Psoas muscle (tissue), 8 donors: Measurements from ENCODE around the gene TAPT1. TPM values are rescaled to one million over a fixed set of nuclear protein-coding genes. Genes with fewer than 3 reads are reported as not detected.

ENCODE experiments used
- ATAC-seq, 4 donors: fragments of 200-7000 bp; cut with Tn5 transposase; one replicate each; pipeline ENCODE4 v1.9.1; 2020; ENCODE audit warnings: moderate library complexity in 3 of 4, mild to moderate bottlenecking in 2 of 4
- DNase-seq, 2 donors: peaks; one replicate each; pipeline ENCODE4 v3.0.0-alpha.2; 2020
- H3K27ac ChIP-seq: fragments of 200-600 bp; one replicate; pipeline ENCODE4 v1.8.0; 2022
- H3K27me3 ChIP-seq, 3 donors: fragments of 200-600 bp in 1 of 3; one replicate each; pipeline versions ENCODE4 v1.6.1 to v1.8.0; 2013 to 2022; ENCODE audit warnings: low read length in 2 of 3, mild to moderate bottlenecking in 2 of 3, moderate library complexity in 1 of 3; ENCODE audit not compliant: insufficient read depth in 3 of 3
- H3K36me3 ChIP-seq, 2 donors: fragments of 200-600 bp in 1 of 2; one replicate each; pipeline versions ENCODE4 v1.6.1 to v1.8.0; 2013 to 2022; ENCODE audit warnings: low read depth in 1 of 2, mild to moderate bottlenecking in 1 of 2, moderate library complexity in 1 of 2; ENCODE audit not compliant: insufficient read depth in 1 of 2
- H3K4me1 ChIP-seq: fragments of 200-600 bp; one replicate; pipeline ENCODE4 v1.8.0; 2022
- H3K4me3 ChIP-seq: fragments of 200-600 bp; one replicate; pipeline ENCODE4 v1.8.0; 2022; ENCODE audit warnings: mild to moderate bottlenecking
- H3K9me3 ChIP-seq: fragments of 200-600 bp; one replicate; pipeline ENCODE4 v1.8.0; 2022
- CTCF ChIP-seq: fragments of 200-600 bp; IDR thresholded peaks from one replicate; pipeline ENCODE4 v1.8.0; 2022; ENCODE audit warnings: antibody characterized with exemption
- WGBS, 3 donors: extraction: QIAGEN DNeasy Blood & Tissue Kit; methylation state at CpG; one replicate each; pipeline versions ENCODE4 v1.1.6 to v1.1.7; 2013; 5-methylcytosine and 5-hydroxymethylcytosine counted together
- intact Hi-C, 2 donors: fragments of 100-400 bp; cut with DNase I; formaldehyde crosslinking; loops; one replicate each; pipeline versions ENCODE4 v1.11.0 to v1.14.2; 2022
- polyA plus RNA-seq, 3 donors: library from polyadenylated mRNA; stranded (reverse); fragments of 200-250 nt; gene quantifications; one replicate each; pipeline ENCODE4 v1.2.3, GENCODE V29; 2013
- total RNA-seq, 4 donors: library from RNA; stranded (reverse); fragmentation: NEBNext Ultra II Directional in 2 of 4; extraction: Animal tissue kit (Norgen Biotek cat#: 25700) in 2 of 4; gene quantifications; one replicate each; pipeline versions ENCODE4 v1.2.1 to v1.2.4, GENCODE V29; 2021 to 2023
- donor health status: healthy with polysubstance abuse.
- donor health status: DM: no; HTN: no; CAD: no; lungs with moderate emphysema.
- donor health status: Bipolar disorder and iron deficiency.
- donor health status: healthy.
- donor health status: DM: yes; HTN: yes; CAD: no.
- donor health status: DM: no; HTN: no; CAD: no.
- donor health status: DM: no; HTN: no; CAD: no.
- donor health status: DM: yes; HTN: yes; CAD: no.

The TAPT1 gene
- total and polyA plus RNA-seq, 7 donors, result 14.2 to 101 (median 46.9) TPM

- no peak for ATAC-seq
- Histone ChIP-seq H3K4me1 (peaks cover 33% of the 10 kb centered on the region), H3K4me3 (no peak overlapping the region), H3K27ac (no peak overlapping the region), H3K36me3 (peaks cover 7 to 40% of the 10 kb centered on the region in 2 donors), H3K9me3 (no peaks in the 10 kb centered on the region), H3K27me3 (no peaks in the 10 kb centered on the region)
- DNase-seq, result no peak
- intact Hi-C loops, result loop anchor here (2.0 to 10.0 kb wide), 2 partner anchors 72 to 164 kb away; no protein-coding TSS in a partner anchor
- 78 to 84% (median 80%) methylated on average over 5 of the region's 5 CpGs for WGBS, 3 donors
- no peak for TF ChIP-seq CTCF
These were observed 33.4 kb downstream of the TAPT1 start for GRCh38 chr4:16192631-16193518.

DNA sequence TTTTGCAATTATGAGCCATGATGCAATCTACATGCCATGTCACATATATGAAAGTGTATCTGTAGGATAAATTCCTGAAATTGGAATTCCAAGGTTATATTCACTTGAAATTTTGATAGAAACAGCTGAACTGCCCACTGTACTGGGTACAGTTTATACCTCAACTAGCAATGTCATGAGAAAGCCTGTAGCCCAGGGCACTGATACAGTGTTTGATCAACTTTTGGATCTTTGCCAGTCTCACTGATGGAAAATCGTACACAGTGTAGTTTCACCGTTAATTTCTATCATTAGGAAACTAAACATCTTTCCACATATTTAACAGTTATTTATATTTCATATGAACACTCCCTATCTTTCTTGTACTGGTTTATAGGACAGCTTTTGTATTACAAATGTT lies 34.2 kb downstream of the TAPT1 start:
- 63 to 66% (median 64%) methylated on average over 2 of the region's 2 CpGs for WGBS, 3 donors
- H3K4me1 ChIP-seq, result peaks cover 29% of the 10 kb centered on the region
- intact Hi-C loops, result loop anchor here (2.0 to 10.0 kb wide), 2 partner anchors 73 to 163 kb away; no protein-coding TSS in a partner anchor
- DNase-seq (no peak), ATAC-seq (no peak)
- no peak overlapping the region for H3K27ac ChIP-seq
- no peaks in the 10 kb centered on the region for H3K9me3 ChIP-seq
- H3K4me3 ChIP-seq, result no peak overlapping the region
- no peak for TF ChIP-seq CTCF
- no peaks in the 10 kb centered on the region for H3K27me3 ChIP-seq
- H3K36me3 ChIP-seq, result peaks cover 7 to 48% of the 10 kb centered on the region in 2 donors

GRCh38 chr4:16187455-16187854 lies 38.8 kb downstream of the TAPT1 start:
- no peak overlapping the region for H3K4me3 ChIP-seq
- no peak for DNase-seq
- H3K27ac ChIP-seq, result no peak overlapping the region
- H3K36me3 ChIP-seq, result peaks cover 7 to 90% of the 10 kb centered on the region in 2 donors
- H3K27me3 ChIP-seq, result no peaks in the 10 kb centered on the region
- intact Hi-C loops, result no loop called here
- no peaks in the 10 kb centered on the region for H3K9me3 ChIP-seq
- TF ChIP-seq CTCF, result no peak
- ATAC-seq, result no peak
- no peaks in the 10 kb centered on the region for H3K4me1 ChIP-seq

DNA sequence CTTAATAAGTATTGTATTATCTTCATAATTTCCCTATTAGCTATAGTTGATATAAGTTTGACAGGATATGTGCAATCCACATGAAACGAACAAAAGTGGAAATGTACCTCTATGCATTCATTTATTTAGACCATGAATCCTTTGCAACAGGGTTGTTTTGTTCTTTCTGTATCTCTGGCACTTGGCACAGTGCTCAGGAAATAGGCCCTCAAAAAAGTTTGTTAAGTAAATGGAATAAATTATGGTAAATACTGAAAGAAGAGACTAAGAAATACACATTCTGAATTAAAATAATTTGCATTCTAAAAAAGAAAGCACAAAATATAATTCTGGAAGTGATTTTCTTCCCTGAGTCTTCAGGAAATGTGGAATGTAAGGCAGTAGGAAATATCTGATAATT lies 39.3 kb downstream of the TAPT1 start:
- DNase-seq (no peak), ATAC-seq (no peak)
- no peak overlapping the region for H3K27ac ChIP-seq
- intact Hi-C loops, result no loop called here
- H3K9me3 ChIP-seq, result no peaks in the 10 kb centered on the region
- no peak for TF ChIP-seq CTCF
- H3K36me3 ChIP-seq, result peaks cover 7 to 90% of the 10 kb centered on the region in 2 donors
- no peaks in the 10 kb centered on the region for H3K4me1 ChIP-seq
- 86 to 95% (median 92%) methylated on average over 1 of the region's 1 CpG for WGBS, 3 donors
- no peaks in the 10 kb centered on the region for H3K27me3 ChIP-seq
- no peak overlapping the region for H3K4me3 ChIP-seq
